ENCODE results near the gene PAK5.

The PAK5 gene

DNA sequence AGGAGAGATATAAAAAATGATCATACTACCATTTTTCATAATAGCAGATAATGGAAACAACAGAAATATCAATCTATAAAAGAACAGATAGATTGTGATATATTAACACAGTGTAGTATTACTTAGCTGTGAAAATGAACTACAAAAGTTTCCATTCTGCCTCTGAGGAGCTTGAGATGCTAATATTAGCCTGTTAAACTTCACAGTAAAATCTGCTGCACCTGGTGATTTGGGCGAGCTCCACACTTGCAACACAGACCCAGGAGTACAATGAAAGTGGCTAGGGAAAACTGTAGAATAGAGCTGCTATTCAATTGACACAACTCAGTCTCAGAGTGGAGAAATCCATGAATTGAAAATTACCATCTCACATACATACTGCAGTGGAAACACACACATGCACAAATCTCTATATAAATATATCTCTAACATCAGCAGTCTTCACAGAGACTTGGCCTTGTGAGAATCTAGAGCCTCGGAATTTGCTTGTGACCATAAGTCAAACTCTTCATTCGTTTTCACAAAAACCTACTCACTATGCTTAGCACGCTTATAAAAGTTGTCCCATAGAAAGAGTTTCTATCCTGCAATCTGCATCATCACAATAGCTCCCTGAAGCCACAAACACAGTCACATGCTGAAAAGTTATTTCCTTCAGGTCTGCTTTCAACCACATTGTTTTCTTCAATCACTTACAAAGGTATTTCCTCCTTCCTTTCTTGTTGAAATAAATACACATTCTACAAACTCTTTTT, 133.0 kb downstream of the PAK5 start:
- no peaks in the 10 kb centered on the region for H3K4me1 ChIP-seq
- H3K9me3 ChIP-seq = no peaks in the 10 kb centered on the region
- H3K36me3 ChIP-seq = no peaks in the 10 kb centered on the region
- DNase-seq = no peak
- TF ChIP-seq, protein P1, sequence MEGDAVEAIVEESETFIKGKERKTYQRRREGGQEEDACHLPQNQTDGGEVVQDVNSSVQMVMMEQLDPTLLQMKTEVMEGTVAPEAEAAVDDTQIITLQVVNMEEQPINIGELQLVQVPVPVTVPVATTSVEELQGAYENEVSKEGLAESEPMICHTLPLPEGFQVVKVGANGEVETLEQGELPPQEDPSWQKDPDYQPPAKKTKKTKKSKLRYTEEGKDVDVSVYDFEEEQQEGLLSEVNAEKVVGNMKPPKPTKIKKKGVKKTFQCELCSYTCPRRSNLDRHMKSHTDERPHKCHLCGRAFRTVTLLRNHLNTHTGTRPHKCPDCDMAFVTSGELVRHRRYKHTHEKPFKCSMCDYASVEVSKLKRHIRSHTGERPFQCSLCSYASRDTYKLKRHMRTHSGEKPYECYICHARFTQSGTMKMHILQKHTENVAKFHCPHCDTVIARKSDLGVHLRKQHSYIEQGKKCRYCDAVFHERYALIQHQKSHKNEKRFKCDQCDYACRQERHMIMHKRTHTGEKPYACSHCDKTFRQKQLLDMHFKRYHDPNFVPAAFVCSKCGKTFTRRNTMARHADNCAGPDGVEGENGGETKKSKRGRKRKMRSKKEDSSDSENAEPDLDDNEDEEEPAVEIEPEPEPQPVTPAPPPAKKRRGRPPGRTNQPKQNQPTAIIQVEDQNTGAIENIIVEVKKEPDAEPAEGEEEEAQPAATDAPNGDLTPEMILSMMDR (IDR thresholded peaks at IDR 0.05; ENCODE audit: low read depth, low read length) = no peak
- H3K27me3 ChIP-seq = no peaks in the 10 kb centered on the region
- no peak overlapping the region for H3K4me3 ChIP-seq (ENCODE audit: low read depth, low read length)

DNA sequence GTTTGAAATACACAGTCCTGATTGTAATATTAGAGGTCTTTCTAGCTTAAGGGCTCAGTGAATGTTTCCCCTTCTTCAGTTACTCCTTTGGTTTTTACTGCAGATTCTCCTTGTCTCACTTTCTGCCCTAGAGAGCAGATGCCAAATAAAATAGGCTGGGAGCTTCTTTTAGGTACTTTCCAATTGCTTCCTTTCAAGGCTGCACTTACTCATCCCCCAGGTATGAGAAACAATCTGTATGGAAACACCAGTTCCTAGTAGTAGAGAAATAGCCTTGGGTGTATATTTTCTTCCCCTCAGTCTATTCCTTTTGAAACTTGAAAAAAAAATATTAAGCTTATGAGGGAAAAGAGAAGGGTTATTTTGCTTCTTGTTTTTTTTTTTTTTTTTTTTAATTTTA, 139.7 kb downstream of the PAK5 start:
- Histone ChIP-seq H3K36me3 (no peaks in the 10 kb centered on the region), H3K4me3 (ENCODE audit: low read depth, low read length) (no peak overlapping the region), H3K27me3 (0 out of 2 replicates have a peak, but pooled peaks cover 4% of the 10 kb centered on the region), H3K4me1 (no peaks in the 10 kb centered on the region), H3K9me3 (no peaks in the 10 kb centered on the region)
- DNase-seq = no peak
- TF ChIP-seq, protein P1 (IDR thresholded peaks at IDR 0.05; ENCODE audit: low read depth, low read length) = no peak

DNA sequence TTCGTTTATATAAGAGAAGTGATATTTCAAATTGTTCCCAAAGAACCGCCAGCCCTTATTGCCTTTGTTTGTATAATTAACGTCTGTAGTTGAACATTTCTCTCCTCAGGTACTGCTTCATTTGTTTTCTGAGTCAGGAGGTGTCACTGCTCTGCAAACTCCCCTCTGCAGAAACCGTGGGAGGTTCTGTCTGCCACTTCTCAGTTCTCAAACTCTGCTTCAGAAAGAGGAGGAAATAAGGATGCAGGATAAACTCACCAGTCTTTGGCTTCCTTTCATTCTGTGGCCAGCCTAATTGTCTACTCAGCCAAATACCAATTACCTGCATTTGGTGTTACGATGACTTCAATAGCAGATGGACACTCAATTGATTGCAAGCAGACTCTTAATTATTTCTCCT, 149.8 kb downstream of the PAK5 start:
- H3K9me3 ChIP-seq = no peaks in the 10 kb centered on the region
- no peak overlapping the region for H3K4me3 ChIP-seq (ENCODE audit: low read depth, low read length)
- TF ChIP-seq, protein P1 (IDR thresholded peaks at IDR 0.05; ENCODE audit: low read depth, low read length) = no peak
- no peaks in the 10 kb centered on the region for H3K4me1 ChIP-seq
- DNase-seq = no peak
- no peaks in the 10 kb centered on the region for H3K36me3 ChIP-seq
- peaks cover 8% of the 10 kb centered on the region for H3K27me3 ChIP-seq

DNA sequence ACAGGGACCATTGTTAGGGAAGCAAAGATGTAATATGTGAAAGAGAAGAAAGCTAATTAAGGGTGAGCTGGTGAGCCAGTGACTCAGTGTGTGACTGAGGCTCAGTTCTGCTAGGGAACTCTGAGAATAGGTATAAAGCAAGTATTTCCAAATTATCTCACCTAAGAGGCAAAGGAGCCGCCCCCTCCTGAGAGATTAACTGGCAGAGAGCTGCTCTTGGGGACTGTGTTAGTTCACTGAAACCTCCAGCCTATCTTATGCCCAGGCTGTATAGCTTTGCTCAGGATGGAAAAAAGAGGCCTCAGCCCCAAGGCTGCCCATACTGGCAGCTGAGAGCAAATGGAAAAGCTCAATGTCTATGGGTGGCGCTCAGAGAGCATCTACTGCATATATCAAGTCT, 152.0 kb downstream of the PAK5 start:
- TF ChIP-seq, protein P1 (IDR thresholded peaks at IDR 0.05; ENCODE audit: low read depth, low read length) = no peak
- DNase-seq = no peak

DNA sequence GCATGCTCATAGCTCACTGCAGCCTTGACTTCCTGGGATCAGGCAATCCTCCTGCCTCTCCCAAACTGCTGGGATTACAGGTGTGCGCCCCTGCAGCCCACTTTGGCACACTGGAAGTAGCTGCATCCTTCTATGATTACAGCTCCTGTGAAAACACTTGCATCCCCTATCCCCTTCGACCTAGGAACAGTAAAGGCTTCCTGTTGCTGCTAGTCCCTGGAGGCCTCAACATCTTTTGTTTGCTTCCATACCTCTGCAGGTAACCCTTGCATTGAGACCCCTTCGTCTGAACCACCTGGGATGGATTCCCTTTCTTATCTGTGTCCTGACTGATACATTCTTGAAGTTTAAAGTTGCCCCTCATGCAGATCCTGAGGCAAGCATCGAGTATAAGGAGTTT, 152.4 kb downstream of the PAK5 start:
- Histone ChIP-seq H3K4me1 (no peaks in the 10 kb centered on the region), H3K4me3 (ENCODE audit: low read depth, low read length) (no peak overlapping the region), H3K36me3 (no peaks in the 10 kb centered on the region), H3K27me3 (peaks cover 3% of the 10 kb centered on the region), H3K9me3 (no peaks in the 10 kb centered on the region)
- TF ChIP-seq, protein P1 (IDR thresholded peaks at IDR 0.05; ENCODE audit: low read depth, low read length) = no peak
- DNase-seq = no peak

More for the DNA sequence above, 152.0 kb downstream of the PAK5 start:
- no peaks in the 10 kb centered on the region for H3K4me1 ChIP-seq
- H3K4me3 ChIP-seq (ENCODE audit: low read depth, low read length) = no peak overlapping the region
- peaks cover 4% of the 10 kb centered on the region for H3K27me3 ChIP-seq
- no peaks in the 10 kb centered on the region for H3K9me3 ChIP-seq
- H3K36me3 ChIP-seq = no peaks in the 10 kb centered on the region

DNA sequence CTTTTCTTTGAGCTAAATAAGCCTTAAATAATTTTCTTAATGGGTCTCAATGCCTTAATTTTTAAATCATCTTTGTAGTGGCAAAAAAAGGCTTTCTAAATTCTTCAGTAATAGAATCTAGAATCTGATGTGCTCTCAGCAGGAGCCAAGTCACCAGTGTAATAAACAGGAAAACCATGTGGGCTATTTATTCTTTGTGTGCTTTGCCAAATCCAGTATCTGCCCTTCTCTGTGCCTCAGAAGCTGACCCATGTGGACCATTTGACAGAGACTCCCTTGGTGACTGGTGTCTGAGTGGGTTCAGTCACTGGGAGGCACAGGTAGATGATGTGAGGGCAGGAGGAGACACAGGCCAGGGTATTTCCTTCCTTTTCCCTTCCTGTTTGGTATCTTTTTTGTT, 152.9 kb downstream of the PAK5 start:
- no peak overlapping the region for H3K4me3 ChIP-seq (ENCODE audit: low read depth, low read length)
- DNase-seq = no peak
- peaks cover 3% of the 10 kb centered on the region for H3K27me3 ChIP-seq
- no peaks in the 10 kb centered on the region for H3K9me3 ChIP-seq
- H3K4me1 ChIP-seq = no peaks in the 10 kb centered on the region
- TF ChIP-seq, protein P1 (IDR thresholded peaks at IDR 0.05; ENCODE audit: low read depth, low read length) = no peak
- no peaks in the 10 kb centered on the region for H3K36me3 ChIP-seq
